BJ (cell line): ENCODE measurements around the gene MXD3. TPM values are rescaled to one million over a fixed set of nuclear protein-coding genes. Genes with fewer than 3 reads are reported as not detected.
"Not testable (repeated sequence)": the region's sequence is repeated elsewhere in the genome, so short reads cannot be mapped to it uniquely, and the experiment has no call there.

Source experiments
- CTCF ChIA-PET: fragments of 350-600 bp; formaldehyde crosslinking; extraction: SDS; loops from one replicate; lab custom pipeline; 2021; ENCODE audit warnings: antibody characterized with exemption, inconsistent platforms; lab: Yijun Ruan, JAX
- POLR2A ChIA-PET: fragments of 300-600 bp; sonication (Branson Sonifier 250); formaldehyde crosslinking; extraction: SDS; loops from one replicate; lab custom pipeline; 2021; ENCODE audit warnings: antibody characterized with exemption; lab: Charles Lee
- DNase-seq: peaks from one replicate; pipeline ENCODE4 v3.0.0-alpha.2; 2011; ENCODE audit warnings: low read depth
- H3K27me3 ChIP-seq: 2 replicates; pipeline ENCODE4 v1.6.0; 2011; ENCODE audit warnings: low read length; ENCODE audit not compliant: control insufficient read depth, insufficient read depth
- H3K36me3 ChIP-seq: 2 replicates; pipeline ENCODE4 v1.5.1; 2011; ENCODE audit warnings: low read length; ENCODE audit not compliant: control insufficient read depth, insufficient read depth
- H3K4me3 ChIP-seq: 2 replicates; pipeline ENCODE4 v1.5.1; 2011; ENCODE audit warnings: low read depth, mild to moderate bottlenecking, control low read depth, low read length
- CTCF ChIP-seq: IDR thresholded peaks from 2 replicates; pipeline ENCODE4 v1.5.1; 2011; ENCODE audit warnings: low read depth, mild to moderate bottlenecking, control low read depth, inconsistent platforms, low read length, moderate library complexity; ENCODE audit not compliant: insufficient read depth
- polyA plus RNA-seq: library from polyadenylated mRNA; depleted of rRNA; stranded (reverse); fragments of >200 nt; gene quantifications from 2 replicates; pipeline ENCODE4 v1.2.3, GENCODE V29; 2011

The MXD3 gene
- polyA plus RNA-seq, 1 experiment = 18.1 TPM

- no peak for TF ChIP-seq CTCF
- Histone ChIP-seq H3K36me3 (peaks cover 5% of the 10 kb centered on the region), H3K4me3 (no peak overlapping the region), H3K27me3 (no peaks in the 10 kb centered on the region)
- CTCF ChIA-PET = interaction anchor here (0.7 kb wide), 1 partner anchor 46 kb away, joined by 3 read pairs; no protein-coding TSS in a partner anchor
- DNase-seq = no peak
- POLR2A ChIA-PET = no interaction called here
Measured at GRCh38 chr5:177344891-177345290, 33.2 kb upstream of the MXD3 start.

GRCh38 chr5:177343777-177344176 is 32.1 kb upstream of the MXD3 start:
- H3K36me3 ChIP-seq = peaks cover 2% of the 10 kb centered on the region; the same call in 1 of the 2 replicates
- no peak overlapping the region for H3K4me3 ChIP-seq
- CTCF ChIA-PET = interaction anchor here (0.7 kb wide), 1 partner anchor 43 kb away, joined by 4 read pairs; no protein-coding TSS in a partner anchor
- no peak for TF ChIP-seq CTCF
- POLR2A ChIA-PET = no interaction called here
- DNase-seq = no peak
- H3K27me3 ChIP-seq = no peaks in the 10 kb centered on the region

- H3K36me3 ChIP-seq, H3K27me3 ChIP-seq, CTCF ChIA-PET, H3K4me3 ChIP-seq, POLR2A ChIA-PET, DNase-seq: not testable (repeated sequence)
Measured at GRCh38 chr5:177343000-177343399, 31.3 kb upstream of the MXD3 start.

GRCh38 chr5:177339107-177339638 is 27.5 kb upstream of the MXD3 start:
- Histone ChIP-seq H3K36me3 (peaks cover 27% of the 10 kb centered on the region), H3K27me3 (no peaks in the 10 kb centered on the region), H3K4me3 (no peak overlapping the region)
- TF ChIP-seq CTCF = no peak
- POLR2A ChIA-PET = no interaction called here
- DNase-seq = no peak
- CTCF ChIA-PET = interaction anchor here (0.7 kb wide), 1 partner anchor 25 kb away, joined by 3 read pairs; no protein-coding TSS in a partner anchor

- no peak for TF ChIP-seq CTCF
- POLR2A ChIA-PET = no interaction called here
- no peak overlapping the region for H3K4me3 ChIP-seq
- no peak for DNase-seq
- peaks cover 33% of the 10 kb centered on the region for H3K36me3 ChIP-seq
- CTCF ChIA-PET = no interaction called here
- H3K27me3 ChIP-seq = no peaks in the 10 kb centered on the region
Measured at GRCh38 chr5:177338251-177339106, 26.8 kb upstream of the MXD3 start.
